HT-29 (cell line): ENCODE results near the gene VASN. TPM values are rescaled to one million over a fixed set of nuclear protein-coding genes. Genes with fewer than 3 reads are reported as not detected.
A peak's percentile ranks its signal among the peaks of the same experiment; 100 is the strongest.
"Not testable (repeated sequence)": the region's sequence is repeated elsewhere in the genome, so short reads cannot be mapped to it uniquely, and the experiment has no call there.

Experiments
- DNase-seq: peaks from one replicate; pipeline ENCODE4 v3.0.0-alpha.2; 2015; ENCODE audit warnings: low spot score
- total RNA-seq: library from RNA; depleted of rRNA; stranded (reverse); fragments of >200 nt; shearing (Covaris generic); gene quantifications from 2 replicates; pipeline ENCODE4 v1.2.3, GENCODE V29; 2014

The VASN gene
- total RNA-seq, 1 experiment from 2014 or later, result 2.2 TPM

- no peak for DNase-seq
Measured at GRCh38 chr16:4383591-4384444, 12.2 kb downstream of the VASN start.

GRCh38 chr16:4384509-4384942 is 12.9 kb downstream of the VASN start:
- DNase-seq, result no peak

- no peak for DNase-seq
Measured at GRCh38 chr16:4385066-4385788, 13.6 kb downstream of the VASN start.

GRCh38 chr16:4385789-4386450 is 14.3 kb downstream of the VASN start:
- DNase-seq, result no peak

GRCh38 chr16:4386451-4386805 is 14.8 kb downstream of the VASN start:
- no peak for DNase-seq

- no peak for DNase-seq
Measured at GRCh38 chr16:4386951-4387565, 15.4 kb downstream of the VASN start.

GRCh38 chr16:4387781-4388180 is 16.1 kb downstream of the VASN start:
- no peak for DNase-seq

GRCh38 chr16:4388271-4389021 is 16.8 kb downstream of the VASN start:
- no peak for DNase-seq

GRCh38 chr16:4389051-4389955 is 17.7 kb downstream of the VASN start:
- DNase-seq, result no peak

- DNase-seq, result no peak
Measured at GRCh38 chr16:4390266-4391260, 18.9 kb downstream of the VASN start.

- no peak for DNase-seq
Measured at GRCh38 chr16:4391631-4392381, 20.2 kb downstream of the VASN start.

GRCh38 chr16:4392382-4393239 is 21.0 kb downstream of the VASN start:
- DNase-seq, result peak; percentile 53

- peak; percentile 58 for DNase-seq
Measured at GRCh38 chr16:4393240-4393600, 21.6 kb downstream of the VASN start.

- not testable (repeated sequence) for DNase-seq
Measured at GRCh38 chr16:4393850-4394249, 22.2 kb downstream of the VASN start.

- DNase-seq, result no peak
Measured at GRCh38 chr16:4395055-4395726, 23.5 kb downstream of the VASN start.

GRCh38 chr16:4399001-4399730 is 27.5 kb downstream of the VASN start:
- no peak for DNase-seq
